K562 (cell line): ENCODE data around the gene KIF5A. TPM values are rescaled to one million over a fixed set of nuclear protein-coding genes. Genes with fewer than 3 reads are reported as not detected.

Experiments
- CTCFL ChIP-seq: IDR thresholded peaks from 2 replicates; pipeline ENCODE4 v1.6.1; 2011; ENCODE audit warnings: borderline replicate concordance, low read depth, mild to moderate bottlenecking, moderate library complexity, low read length; ENCODE audit not compliant: insufficient read depth, poor library complexity, severe bottlenecking
- MBD1 ChIP-seq: fragments of 250-450 bp; sonication (Bioruptor Pico); IDR thresholded peaks from 2 replicates; pipeline ENCODE4 v1.8.0; 2022; ENCODE audit warnings: inconsistent platforms
- MEF2D ChIP-seq: conservative IDR thresholded peaks from 2 replicates; pipeline ENCODE4 v1.6.1; 2016; ENCODE audit warnings: low read depth, missing genetic modification characterization, missing compliant biosample characterization
- NFATC3 ChIP-seq: fragments of 450-650 bp; IDR thresholded peaks from 2 replicates; pipeline ENCODE4 v1.6.1; 2017; ENCODE audit warnings: mild to moderate bottlenecking
- PTTG1 ChIP-seq: fragments of 450-650 bp; IDR thresholded peaks from 2 replicates; pipeline ENCODE4 v1.6.1; 2016; ENCODE audit warnings: low read depth, mild to moderate bottlenecking, missing genetic modification characterization, missing compliant biosample characterization
- SAFB2 ChIP-seq: fragments of 200-400 bp; formaldehyde crosslinking; IDR thresholded peaks from 2 replicates; pipeline ENCODE4 v1.6.1; 2018; ENCODE audit warnings: borderline replicate concordance, low read length, low read depth, moderate library complexity; ENCODE audit not compliant: severe bottlenecking
- TEAD4 ChIP-seq, 2 experiments: sonication (generic) in 1 of 2; formaldehyde crosslinking in 1 of 2; IDR thresholded peaks; 2 replicates each; pipeline versions ENCODE4 v1.6.1 to v1.8.0; 2012 to 2022; ENCODE audit warnings: borderline replicate concordance in 1 of 2, inconsistent platforms in 1 of 2, low read length in 1 of 2, mild to moderate bottlenecking in 1 of 2, missing genetic modification reagents in 1 of 2
- ZNF592 ChIP-seq: fragments of 450-650 bp; IDR thresholded peaks from 2 replicates; pipeline ENCODE4 v1.6.1; 2017; ENCODE audit warnings: antibody characterized with exemption, mild to moderate bottlenecking
- ZNF778 ChIP-seq: fragments of 450-650 bp; formaldehyde crosslinking; IDR thresholded peaks from 2 replicates; pipeline ENCODE4 v1.4.0; 2020; ENCODE audit warnings: mild to moderate bottlenecking, moderate library complexity
- polyA plus RNA-seq, 8 experiments: library from polyadenylated mRNA; depleted of rRNA in 4 of 8; stranded (reverse) in 5 of 8; unstranded in 3 of 8; fragments of >200 nt; fragmentation: Nextera tagmentation in 2 of 8; fragmentation: Illumina TruSeq in 1 of 8; extraction: Ambion mirVana in 2 of 8; extraction: Trizol in 1 of 8; gene quantifications; 2 replicates each; pipeline versions ENCODE4 v1.2.1 to v1.2.3, GENCODE V29; 2011 to 2014; ENCODE audit warnings: inconsistent platforms in 1 of 8, missing spikeins in 1 of 8
- total RNA-seq, 7 experiments: library from RNA; depleted of rRNA in 6 of 7; stranded (reverse); fragments of >200 nt in 6 of 7; fragmentation: Illumina TruSeq in 2 of 7; extraction: Trizol in 2 of 7; gene quantifications; 2 replicates each; pipeline versions ENCODE4 v1.2.1 to v1.2.3, GENCODE V29; 2011 to 2021; ENCODE audit warnings: low replicate concordance in 1 of 7
- TF ChIP-seq, protein P1 (sequence below): fragments of 200-400 bp; formaldehyde crosslinking; IDR thresholded peaks from 2 replicates; pipeline ENCODE4 v1.6.1; 2017; ENCODE audit warnings: mild to moderate bottlenecking, low read depth, low read length, moderate library complexity
- TF ChIP-seq, protein P2 (sequence below): sonication (generic); IDR thresholded peaks from 2 replicates; pipeline ENCODE4 v1.6.1; 2016
- TF ChIP-seq, protein P3 (sequence below): fragments of 250-450 bp; sonication (Bioruptor Pico); IDR thresholded peaks from 2 replicates; pipeline ENCODE4 v1.5.1; 2021; ENCODE audit warnings: mild to moderate bottlenecking

Gene KIF5A
- total and polyA plus RNA-seq, 9 of the 15 experiments (the other 6 are each of a cell fraction or from before 2014, with no cell fraction given), result 3.4 to 17.7 (median 8.0) TPM

DNA sequence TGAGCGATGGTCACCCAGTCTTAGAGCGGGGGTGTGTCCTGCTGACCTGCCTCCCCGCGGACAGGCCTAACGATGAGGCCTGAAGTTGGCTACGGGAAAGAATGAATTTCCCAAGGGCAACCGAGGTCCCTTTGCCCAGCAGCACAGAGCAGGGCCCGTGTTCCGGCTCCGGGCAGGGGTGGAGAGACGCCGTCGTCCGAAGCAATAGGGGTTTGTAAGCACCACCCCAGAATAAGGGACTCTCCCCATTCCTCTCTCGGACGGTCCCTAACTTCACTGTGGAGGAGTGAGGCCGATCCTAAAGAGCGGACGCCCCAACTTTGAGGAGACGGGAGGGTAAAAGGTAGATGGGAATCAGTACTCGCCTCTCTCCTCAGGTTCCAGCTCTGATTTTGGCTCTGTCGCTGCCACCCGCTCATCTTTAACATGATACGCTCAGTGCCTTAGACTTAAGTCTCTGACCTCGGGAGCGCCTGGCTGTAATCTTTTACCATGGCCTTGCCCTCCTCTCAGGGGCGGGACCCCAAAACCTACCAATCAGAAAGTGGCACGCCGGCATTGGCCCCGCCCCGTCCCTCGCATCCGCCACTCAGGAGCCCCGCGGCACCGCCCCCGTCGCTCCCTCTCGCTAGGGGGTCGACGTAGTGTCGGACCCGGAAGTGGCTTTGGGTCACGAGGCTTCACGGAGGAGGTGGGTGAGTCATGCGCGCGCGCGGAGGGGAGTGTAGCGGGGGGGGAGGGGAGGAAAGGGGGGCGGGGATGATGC is 29.6 kb upstream of the KIF5A start, which contains the start of gene DDIT3 (continued):
- TF ChIP-seq TEAD4 (IDR thresholded peaks at IDR 0.05; ENCODE audit: low read length) (peak; percentile 63), TEAD4 (CRISPR knock-in tag; IDR thresholded peaks at IDR 0.05; ENCODE audit: borderline replicate concordance) (peak; percentile 70; the same call in 1 of the 2 replicates), ZNF778 (CRISPR knock-in tag) (no peak), MBD1 (CRISPR knock-in tag) (no peak), SAFB2 (no peak), MEF2D (no peak), CTCFL (no peak), NFATC3 (no peak), PTTG1 (tag) (no peak), ZNF592 (no peak)
- TF ChIP-seq, protein P1, sequence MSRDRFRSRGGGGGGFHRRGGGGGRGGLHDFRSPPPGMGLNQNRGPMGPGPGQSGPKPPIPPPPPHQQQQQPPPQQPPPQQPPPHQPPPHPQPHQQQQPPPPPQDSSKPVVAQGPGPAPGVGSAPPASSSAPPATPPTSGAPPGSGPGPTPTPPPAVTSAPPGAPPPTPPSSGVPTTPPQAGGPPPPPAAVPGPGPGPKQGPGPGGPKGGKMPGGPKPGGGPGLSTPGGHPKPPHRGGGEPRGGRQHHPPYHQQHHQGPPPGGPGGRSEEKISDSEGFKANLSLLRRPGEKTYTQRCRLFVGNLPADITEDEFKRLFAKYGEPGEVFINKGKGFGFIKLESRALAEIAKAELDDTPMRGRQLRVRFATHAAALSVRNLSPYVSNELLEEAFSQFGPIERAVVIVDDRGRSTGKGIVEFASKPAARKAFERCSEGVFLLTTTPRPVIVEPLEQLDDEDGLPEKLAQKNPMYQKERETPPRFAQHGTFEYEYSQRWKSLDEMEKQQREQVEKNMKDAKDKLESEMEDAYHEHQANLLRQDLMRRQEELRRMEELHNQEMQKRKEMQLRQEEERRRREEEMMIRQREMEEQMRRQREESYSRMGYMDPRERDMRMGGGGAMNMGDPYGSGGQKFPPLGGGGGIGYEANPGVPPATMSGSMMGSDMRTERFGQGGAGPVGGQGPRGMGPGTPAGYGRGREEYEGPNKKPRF, result no peak
- TF ChIP-seq, protein P2, sequence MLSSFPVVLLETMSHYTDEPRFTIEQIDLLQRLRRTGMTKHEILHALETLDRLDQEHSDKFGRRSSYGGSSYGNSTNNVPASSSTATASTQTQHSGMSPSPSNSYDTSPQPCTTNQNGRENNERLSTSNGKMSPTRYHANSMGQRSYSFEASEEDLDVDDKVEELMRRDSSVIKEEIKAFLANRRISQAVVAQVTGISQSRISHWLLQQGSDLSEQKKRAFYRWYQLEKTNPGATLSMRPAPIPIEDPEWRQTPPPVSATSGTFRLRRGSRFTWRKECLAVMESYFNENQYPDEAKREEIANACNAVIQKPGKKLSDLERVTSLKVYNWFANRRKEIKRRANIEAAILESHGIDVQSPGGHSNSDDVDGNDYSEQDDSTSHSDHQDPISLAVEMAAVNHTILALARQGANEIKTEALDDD, result no peak
- TF ChIP-seq, protein P3, sequence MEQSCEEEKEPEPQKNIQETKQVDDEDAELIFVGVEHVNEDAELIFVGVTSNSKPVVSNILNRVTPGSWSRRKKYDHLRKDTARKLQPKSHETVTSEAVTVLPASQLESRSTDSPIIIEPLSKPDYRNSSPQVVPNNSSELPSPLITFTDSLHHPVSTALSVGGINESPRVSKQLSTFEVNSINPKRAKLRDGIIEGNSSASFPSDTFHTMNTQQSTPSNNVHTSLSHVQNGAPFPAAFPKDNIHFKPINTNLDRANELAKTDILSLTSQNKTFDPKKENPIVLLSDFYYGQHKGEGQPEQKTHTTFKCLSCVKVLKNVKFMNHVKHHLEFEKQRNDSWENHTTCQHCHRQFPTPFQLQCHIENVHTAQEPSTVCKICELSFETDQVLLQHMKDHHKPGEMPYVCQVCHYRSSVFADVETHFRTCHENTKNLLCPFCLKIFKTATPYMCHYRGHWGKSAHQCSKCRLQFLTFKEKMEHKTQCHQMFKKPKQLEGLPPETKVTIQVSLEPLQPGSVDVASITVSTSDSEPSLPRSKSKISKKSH, result no peak
